C4-2B (cell line): Measurements from ENCODE around the gene CCDC9B.

Experiments
- H3K27ac ChIP-seq: fragments of 450-650 bp; 2 replicates; pipeline ENCODE4 v1.5.1; 2017
- ZFX ChIP-seq: fragments of 450-650 bp; IDR thresholded peaks from 2 replicates; pipeline ENCODE4 v1.6.1; 2017
- TF ChIP-seq, protein P1 (sequence below): fragments of 450-650 bp; conservative IDR thresholded peaks from 2 replicates; pipeline ENCODE4 v1.5.1; 2017; ENCODE audit warnings: mild to moderate bottlenecking

The CCDC9B gene

DNA sequence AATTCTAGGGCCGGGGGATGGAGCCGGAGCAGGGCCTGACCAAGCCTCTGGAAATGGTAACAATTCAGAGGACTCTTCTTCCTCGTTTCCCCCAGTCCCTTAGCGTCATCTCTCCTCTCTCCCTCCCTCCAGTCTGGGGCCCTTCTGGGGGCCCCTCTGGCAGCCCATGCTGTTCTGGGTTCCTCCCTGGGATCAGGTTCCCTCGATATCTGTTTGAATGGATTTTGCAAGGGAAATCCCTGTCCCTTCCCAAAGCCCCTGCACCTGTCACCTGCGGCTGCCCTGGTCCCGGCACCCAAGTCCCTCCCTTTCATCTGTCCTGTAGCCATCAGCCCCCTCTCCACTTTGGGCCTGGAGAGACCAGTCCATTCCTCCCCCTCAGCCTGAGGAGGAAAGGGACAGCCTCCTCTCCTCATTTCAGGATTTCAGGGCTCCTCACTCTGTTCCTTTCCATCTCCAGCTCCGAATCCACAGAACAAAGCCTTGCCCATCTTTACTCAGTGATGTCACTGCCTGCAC is 31.3 kb downstream of the CCDC9B start:
- no peak overlapping the region for H3K27ac ChIP-seq
- TF ChIP-seq ZFX, result no peak
- TF ChIP-seq, protein P1, sequence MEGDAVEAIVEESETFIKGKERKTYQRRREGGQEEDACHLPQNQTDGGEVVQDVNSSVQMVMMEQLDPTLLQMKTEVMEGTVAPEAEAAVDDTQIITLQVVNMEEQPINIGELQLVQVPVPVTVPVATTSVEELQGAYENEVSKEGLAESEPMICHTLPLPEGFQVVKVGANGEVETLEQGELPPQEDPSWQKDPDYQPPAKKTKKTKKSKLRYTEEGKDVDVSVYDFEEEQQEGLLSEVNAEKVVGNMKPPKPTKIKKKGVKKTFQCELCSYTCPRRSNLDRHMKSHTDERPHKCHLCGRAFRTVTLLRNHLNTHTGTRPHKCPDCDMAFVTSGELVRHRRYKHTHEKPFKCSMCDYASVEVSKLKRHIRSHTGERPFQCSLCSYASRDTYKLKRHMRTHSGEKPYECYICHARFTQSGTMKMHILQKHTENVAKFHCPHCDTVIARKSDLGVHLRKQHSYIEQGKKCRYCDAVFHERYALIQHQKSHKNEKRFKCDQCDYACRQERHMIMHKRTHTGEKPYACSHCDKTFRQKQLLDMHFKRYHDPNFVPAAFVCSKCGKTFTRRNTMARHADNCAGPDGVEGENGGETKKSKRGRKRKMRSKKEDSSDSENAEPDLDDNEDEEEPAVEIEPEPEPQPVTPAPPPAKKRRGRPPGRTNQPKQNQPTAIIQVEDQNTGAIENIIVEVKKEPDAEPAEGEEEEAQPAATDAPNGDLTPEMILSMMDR, result no peak

DNA sequence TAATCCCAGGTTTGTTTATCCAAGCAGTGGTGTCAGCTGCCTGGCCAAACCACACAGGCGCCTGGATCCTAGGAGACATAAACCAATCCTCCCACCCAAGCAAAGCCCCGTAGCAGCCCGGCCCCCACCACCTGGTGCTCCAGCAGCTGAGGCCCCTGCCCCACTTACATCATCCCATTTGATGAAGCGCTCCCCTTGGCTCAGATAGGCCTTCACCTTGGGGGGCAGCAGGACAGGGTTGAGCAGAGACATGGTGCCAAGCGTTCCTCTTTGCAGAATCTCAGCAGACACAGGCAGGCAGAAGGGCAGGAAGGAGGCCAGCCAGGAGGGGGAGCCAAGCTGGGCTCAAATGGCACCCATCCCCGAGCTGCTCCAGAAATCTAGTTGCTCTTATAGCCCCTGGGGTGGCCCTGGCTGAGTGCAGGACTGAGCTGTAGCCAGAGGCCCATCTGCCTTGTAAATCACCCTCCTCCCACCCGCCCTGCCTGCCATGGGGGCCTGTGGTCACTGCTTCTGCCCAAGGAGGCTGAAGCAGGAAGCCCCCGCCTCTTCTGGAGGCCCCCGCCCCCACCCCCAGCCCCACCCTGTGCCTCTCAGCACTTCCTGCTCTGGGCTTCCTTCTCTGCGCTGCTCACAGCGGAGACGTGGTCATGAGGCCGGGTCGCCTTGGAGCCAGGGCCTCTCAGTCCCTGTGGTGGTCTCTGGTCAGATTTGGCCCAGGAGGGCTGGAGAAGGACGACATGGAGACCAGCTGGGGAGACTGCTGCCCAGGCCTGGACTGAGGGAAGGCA is 33.1 kb downstream of the CCDC9B start, which contains the start of gene PLCB2:
PLCB2 (minus strand) TSS at position 515 of the 791 bp plus-strand sequence; CDS start at position 252, 263 bp downstream.
- no peak within 1 kb of the TSS for H3K27ac ChIP-seq
- TF ChIP-seq, protein P1, result no peak
- TF ChIP-seq ZFX, result no peak

DNA sequence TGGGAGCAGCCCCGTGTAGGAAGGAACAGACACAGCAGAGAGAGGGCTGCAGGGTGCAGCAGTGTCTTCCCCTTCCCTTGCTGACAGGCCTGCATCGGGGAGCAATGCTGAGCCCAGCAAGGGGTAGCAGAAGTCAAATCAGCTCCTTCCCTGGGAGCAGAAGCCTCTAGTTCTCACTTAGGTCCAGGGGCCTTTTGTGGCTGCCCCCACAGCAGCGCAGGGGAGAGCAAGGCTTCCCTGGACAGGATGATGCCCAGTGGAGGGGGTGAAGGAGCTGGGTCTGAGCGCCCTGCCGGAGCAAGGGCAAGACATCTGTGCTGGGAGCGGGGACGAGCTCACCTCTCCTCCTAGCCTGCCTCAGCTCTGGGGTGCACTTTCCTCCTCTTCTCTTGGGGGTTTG is 33.8 kb downstream of the CCDC9B start:
- no peak for TF ChIP-seq ZFX
- TF ChIP-seq, protein P1, result no peak
- no peak overlapping the region for H3K27ac ChIP-seq

DNA sequence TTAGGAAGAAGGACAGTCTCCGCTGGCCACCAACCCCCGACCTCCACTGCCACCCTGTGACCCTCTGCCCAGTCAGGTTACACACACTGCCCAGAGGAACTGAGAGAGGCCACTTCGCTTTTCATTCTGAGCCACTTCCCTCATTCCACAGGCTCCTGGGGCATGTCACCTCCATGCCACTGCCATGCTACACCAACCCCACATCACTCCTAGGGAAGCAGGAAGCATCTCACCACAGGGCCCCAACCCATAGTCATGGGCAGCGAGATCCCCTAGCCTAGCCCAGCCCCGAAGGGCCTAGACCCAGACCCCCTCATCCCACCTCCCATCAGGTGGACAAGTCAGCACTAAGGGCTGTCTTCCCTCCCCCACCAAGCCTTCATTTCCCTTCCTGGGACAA is 34.4 kb downstream of the CCDC9B start:
- no peak for TF ChIP-seq ZFX
- TF ChIP-seq, protein P1, result no peak
- H3K27ac ChIP-seq, result no peak overlapping the region

DNA sequence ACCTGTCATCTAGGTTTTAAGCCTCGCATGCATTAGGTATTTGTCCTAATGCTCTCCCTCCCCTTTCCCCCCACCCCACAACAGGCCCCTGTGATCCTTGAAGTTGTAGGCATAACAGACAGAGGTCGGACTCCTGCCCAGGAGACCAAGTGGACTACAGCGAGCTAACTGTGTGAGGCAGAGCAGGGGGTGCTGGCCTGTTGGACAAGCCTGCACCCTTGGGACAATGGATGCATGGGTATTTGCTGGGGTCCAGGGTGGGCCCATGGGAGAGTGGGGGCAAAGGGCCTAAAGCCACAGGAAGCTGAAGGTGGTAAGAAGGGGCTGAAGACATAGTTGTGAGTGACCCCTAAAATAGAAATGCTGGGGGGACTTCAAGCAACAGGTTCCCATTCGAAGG is 35.5 kb downstream of the CCDC9B start:
- H3K27ac ChIP-seq, result no peak overlapping the region
- no peak for TF ChIP-seq ZFX
- TF ChIP-seq, protein P1, result no peak

DNA sequence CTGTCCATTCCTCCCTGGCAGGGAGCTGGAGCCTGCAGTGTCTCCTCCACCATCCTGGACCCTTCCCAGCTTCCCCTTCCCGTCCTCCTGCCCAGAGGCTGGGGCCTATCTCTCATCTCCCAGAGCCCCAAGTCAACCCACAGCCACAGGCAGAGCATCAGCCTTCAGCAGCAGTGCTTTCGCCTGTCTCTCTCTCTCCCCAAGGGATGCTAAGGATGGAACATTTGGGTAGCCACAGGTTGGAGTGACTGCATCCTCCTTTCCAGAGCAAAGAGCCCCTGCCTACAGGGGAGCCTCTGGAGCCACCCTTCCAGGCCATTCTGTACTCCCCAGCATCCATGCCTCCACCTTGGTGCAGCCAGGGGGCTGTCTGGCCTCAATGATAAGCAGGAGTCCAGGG is 37.2 kb downstream of the CCDC9B start:
- H3K27ac ChIP-seq, result no peak overlapping the region
- no peak for TF ChIP-seq ZFX
- TF ChIP-seq, protein P1, result no peak

DNA sequence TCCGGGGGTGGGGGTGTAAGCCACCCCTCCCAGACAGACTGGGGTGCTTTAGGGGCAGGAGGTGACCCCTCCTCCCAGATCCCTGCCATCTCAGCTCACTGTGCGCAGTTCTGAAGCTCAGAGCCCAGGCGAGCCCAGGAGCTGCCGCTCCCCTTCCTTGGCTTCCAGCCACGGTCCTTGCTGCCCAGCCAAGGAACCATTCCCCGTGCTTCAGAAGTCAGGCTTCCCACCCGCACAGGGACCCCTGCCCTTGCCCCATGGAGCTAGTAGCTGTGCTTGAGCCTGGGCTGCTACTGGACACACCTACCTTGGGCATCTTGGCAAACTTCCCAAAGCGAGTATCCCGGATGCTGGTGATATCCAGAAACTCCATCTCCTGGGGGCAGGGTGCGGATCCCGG is 37.8 kb downstream of the CCDC9B start:
- no peak overlapping the region for H3K27ac ChIP-seq
- TF ChIP-seq ZFX, result no peak
- TF ChIP-seq, protein P1, result no peak
